ENCODE results near the gene MZB1. TPM values are rescaled to one million over a fixed set of nuclear protein-coding genes. Genes with fewer than 3 reads are reported as not detected.

The MZB1 gene, protein sequence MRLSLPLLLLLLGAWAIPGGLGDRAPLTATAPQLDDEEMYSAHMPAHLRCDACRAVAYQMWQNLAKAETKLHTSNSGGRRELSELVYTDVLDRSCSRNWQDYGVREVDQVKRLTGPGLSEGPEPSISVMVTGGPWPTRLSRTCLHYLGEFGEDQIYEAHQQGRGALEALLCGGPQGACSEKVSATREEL
- total RNA-seq, result 0.32 and 0.46 TPM in 2 replicates

DNA sequence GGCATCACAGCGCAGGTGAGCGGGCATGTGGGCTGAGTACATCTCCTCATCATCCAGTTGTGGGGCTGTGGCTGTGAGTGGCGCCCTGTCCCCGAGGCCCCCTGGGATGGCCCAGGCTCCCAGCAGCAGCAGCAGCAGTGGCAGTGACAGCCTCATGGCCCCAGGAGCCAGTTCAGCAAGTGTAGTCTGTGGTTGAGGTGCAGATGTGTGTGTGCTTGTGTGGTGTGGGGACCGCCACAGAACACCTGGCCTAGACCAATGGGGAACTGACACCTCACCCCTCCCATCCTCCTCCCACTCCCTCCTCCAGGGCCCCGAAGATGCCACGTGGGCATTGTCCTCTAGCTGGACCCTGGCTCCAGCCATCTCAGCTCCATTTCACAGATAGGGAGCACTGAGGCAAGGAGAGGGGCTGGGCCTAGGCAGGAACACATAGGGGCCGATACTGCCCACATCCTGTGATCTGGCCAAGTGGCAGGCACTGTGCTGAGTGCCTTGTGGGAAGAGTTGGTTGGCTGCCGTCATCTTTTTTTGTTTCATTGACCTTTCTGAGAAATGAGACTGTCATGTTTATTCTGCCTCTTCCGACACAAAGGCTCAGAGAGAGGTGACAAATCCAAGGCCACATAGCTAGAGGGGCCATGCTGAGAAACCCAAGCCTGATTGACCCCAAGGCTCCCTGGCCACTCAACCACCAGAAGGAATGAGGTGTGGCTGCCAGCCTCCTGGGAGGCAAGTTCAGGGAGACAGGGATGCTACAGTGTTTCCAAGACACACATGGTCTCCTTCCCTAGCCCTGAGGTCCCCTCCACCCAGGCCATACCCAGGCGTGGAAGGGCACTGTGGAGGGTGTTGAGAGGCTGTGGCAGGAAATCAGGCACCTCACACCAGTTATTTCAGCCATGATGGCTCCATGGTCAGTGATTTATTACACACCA, at the start of gene MZB1:
TSS of gene MZB1 (minus strand) at position 213 of the 938 bp plus-strand sequence. CDS start at position 156, 57 bp downstream.

DNA sequence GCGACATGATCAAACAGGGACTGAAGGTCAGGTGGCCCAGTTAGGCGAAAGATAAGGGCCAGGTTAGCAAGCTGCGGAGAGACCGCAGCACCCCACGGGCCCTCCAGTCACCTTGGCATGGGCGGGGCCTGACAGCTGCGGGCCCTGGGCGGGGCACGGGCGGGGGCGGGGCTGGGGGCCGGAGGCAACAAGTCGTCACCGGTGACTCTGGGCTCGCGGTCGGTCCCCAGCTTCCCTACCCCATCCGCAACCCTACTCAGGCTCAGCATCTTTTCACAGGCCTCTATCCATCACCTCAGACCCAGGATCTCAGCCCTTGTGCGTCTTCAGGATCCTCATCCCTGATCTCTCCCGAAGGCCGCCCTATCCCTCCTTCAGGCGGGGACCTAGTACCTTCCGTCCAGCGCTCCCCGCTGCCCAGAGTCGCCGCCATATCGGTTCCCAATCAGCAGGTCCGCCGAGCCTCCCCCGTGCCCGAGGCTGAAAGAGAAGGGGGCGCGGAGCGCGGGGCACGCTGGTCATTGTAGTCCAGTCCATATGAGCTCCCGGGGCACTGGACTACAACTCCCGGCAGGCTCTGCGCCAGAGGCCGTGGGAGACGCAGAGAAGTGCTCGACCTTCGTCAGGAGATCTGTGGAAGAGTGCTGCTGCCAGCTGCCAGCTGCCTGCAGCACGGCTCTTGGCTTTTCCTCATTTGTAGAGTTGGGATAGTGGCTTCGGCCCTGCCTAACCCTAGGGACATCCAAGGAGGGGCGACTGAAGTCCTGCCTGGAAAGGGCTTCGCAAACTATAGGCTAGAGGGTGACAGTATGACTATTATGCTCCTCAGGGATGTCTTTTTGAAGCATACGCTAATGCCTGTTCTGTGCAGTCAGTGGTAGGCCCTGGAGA, 49.5 kb upstream of the MZB1 start, which contains the start of gene DNAJC18:
TSS of gene DNAJC18 (minus strand) at position 513 of the 891 bp plus-strand sequence. CDS start at position 433, 80 bp downstream.

DNA sequence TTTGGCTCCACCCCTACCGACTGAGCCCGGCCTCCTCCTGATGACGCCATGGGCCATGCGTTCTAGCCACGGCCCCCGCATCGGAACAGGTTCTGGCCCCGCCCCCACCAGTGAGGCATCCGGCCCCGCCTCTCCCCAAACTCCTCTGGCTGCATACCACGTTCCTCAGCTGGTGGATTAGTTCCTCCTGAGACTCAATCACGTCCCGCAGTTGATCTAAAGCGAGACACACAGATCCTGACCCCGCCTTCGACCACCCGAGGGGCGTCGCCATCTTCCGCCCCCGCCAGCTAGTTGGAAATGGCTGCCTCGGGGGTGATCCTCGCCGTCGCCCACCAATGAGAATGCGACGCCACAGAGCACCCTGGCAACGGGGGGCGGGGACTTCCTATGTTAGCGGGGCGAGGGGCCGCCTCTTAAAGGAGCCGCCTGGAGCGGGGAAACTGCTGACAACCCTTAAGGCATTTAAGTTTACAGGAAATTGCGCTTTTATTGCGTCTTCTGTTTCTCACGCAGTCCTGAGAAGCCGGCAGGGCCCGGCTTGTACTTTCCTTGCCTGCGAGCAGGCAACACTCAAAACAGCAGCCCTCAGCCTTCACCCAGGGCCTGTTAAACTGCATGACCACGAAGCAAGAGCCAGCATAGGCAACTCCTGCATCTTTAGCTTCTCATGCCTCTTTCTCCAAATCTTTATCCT, 14.2 kb upstream of the MZB1 start, which contains the start of gene SPATA24:
TSS of gene SPATA24 (minus strand) at position 303 of the 697 bp plus-strand sequence. CDS start at position 274, 29 bp downstream.

DNA sequence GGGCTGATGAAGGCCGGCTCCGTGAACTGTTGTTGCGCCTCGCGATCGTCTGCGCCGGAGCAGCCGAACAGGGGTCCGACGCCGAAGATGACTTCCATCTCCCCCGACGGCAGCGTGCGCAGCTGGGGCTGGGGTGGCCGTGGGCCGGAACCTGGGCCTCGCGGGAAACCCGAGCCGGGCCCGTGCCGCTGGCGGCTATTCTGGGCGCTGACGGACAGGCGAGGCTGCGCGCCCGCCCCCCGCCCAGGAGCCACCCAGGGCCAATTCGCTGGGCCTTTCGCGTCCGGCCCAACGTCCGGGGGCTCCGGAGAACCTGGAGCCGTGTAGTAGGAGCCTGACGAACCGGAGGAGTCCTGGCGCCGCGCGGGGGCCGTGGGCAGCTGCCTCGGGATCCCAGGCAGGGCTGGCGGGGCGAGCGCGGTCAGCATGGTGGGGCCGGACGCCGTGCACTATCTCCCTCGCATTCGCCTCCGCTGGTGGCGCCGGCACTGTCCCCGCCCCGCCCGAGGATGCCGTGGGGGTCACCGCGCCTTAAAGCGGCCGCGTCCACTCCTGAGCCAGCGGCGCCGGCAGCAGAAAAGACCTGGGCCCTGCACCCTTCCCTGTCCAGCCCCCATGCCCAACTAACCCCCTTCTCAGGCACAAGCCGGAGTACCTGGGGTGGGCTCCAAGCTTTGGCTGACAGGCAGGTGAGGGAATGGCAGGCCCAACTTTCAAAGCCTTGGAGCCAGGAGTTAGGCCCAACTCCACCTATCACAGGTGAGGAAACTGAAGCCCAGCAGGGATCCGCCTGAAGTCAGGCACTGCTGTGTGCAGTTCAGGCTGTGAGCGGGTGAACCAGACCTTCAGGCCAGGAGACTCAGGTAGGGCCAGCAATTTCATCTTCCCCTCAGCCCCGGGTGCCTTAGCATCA, 5.2 kb upstream of the MZB1 start, which contains the start of gene PROB1:
TSS of gene PROB1 (minus strand) at position 451 of the 913 bp plus-strand sequence. CDS start at position 428, 23 bp downstream.

DNA sequence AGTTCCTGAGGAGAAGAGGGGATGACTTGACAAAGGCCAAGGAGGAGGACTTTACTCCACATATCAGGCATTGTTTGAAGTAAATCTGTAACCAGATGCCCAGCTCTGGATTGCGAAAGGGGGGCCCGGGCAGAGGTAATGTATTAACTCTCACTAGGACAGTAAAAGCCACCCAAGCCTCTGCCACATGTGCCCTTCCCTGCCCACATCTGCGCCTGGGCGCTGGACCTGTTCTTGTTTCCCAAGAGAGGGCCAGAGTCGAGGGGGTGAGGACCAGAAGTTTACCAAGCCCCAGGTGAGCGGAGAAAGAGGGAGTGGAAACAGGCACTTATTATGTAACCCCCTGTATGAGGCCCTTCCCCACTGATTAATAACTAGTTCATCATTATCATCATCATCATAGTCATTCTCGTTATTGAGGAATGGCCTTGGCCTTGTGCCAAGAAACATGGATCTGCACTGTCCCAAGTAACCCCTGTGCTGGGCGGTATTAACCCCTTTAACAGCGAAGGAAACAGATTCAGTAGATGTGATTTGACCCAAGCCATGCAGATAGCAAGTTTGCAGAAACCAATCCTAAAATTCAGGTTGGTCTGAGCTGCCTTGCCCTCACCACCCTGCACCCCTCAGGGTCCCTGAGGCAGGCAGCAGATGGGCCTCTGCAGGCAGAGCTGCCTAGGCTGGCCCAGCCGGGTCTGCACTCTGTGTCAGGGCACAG, 6.3 kb downstream of the MZB1 start, which contains the start of gene SLC23A1:
TSS of gene SLC23A1 (minus strand) at position 23 of the 718 bp plus-strand sequence. CDS start 44 bp downstream, outside the sequence.

DNA sequence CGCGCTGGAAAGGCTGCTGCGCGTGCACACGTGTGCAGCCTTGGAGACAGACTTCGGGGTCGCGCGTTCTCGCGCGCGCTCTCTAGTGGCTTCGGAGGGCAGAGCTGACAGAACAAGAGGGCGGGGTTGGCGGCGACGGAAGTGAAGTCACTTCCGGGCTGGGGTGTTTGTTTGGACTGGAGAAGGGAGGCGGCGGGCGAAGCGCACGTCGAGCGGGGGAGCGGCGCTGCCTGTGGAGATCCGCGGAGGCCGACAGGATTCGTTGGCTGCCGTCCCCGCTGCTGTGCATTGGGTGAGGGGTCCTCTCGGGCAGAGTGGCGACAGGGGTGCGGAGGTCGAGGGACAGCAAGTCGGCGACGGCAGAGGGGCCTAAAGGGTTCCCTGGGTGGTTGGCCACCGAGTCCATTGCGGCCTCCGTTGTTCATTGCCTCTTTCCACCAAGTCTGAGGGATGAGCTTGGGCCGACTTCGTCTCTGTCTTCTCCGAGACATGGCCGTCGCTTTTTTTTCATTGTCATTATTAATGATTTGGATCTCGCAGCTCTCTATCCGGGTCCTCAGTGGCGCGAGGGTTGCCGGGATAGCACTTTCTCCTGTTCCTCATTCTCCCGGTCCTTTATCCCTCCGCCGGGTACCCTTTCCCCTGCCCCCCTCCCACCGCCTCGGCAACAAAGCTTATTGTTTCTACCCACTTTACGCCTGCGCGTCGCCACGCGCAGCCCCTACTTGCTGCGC, 47.9 kb downstream of the MZB1 start, which contains the start of gene PAIP2:
TSS of gene PAIP2 (plus strand) at position 166 of the 734 bp plus-strand sequence. CDS start 21,931 bp downstream, outside the sequence.

Other genes starting within 250 kb of the MZB1 start
- gene SIL1, start 191.5 kb downstream of the MZB1 start, total RNA-seq, result 43.9 and 56.5 TPM in 2 replicates
- gene MATR3, start 96.2 kb downstream of the MZB1 start, total RNA-seq, result 209 and 287 TPM in 2 replicates
- gene PAIP2, start 48.1 kb downstream of the MZB1 start, total RNA-seq, result 109 and 179 TPM in 2 replicates
- not detected in 2 replicates for gene SLC23A1, start 6.6 kb downstream of the MZB1 start, total RNA-seq
- gene PROB1, start 5.2 kb upstream of the MZB1 start, total RNA-seq, result 0.61 and 0.65 TPM in 2 replicates
- gene SPATA24, start 14.2 kb upstream of the MZB1 start, total RNA-seq, result 10.1 and 14.4 TPM in 2 replicates
- 7.6 and 8.4 TPM in 2 replicates for gene DNAJC18, start 49.6 kb upstream of the MZB1 start, total RNA-seq
- 312 and 378 TPM in 2 replicates for gene ECSCR, start 72.8 kb upstream of the MZB1 start, total RNA-seq
- gene SMIM33, start 81.1 kb upstream of the MZB1 start, total RNA-seq, result under 0.01 TPM in 1 of 2 replicates, not detected in the other
- 51.1 and 52.0 TPM in 2 replicates for gene STING1, start 92.8 kb upstream of the MZB1 start, total RNA-seq
- 56.1 and 66.3 TPM in 2 replicates for gene UBE2D2, start 171.4 kb upstream of the MZB1 start, total RNA-seq

Data from epithelial cell of umbilical artery (primary cell).